Right kidney (tissue), 1 donor: ENCODE results near the gene PDE11A.

ENCODE experiments used
- DNase-seq: peaks from one replicate; pipeline ENCODE4 v3.0.0-alpha.2; 2016

PDE11A gene

GRCh38 chr2:177723235-177723634, 349.3 kb downstream of the PDE11A start:
- DNase-seq, result no peak

GRCh38 chr2:177721818-177722567, 350.6 kb downstream of the PDE11A start:
- peak; percentile 54 for DNase-seq

- DNase-seq, result no peak
These were observed 351.5 kb downstream of the PDE11A start for GRCh38 chr2:177721087-177721486.

- DNase-seq, result no peak
These were observed 354.6 kb downstream of the PDE11A start for GRCh38 chr2:177717831-177718618.

- no peak for DNase-seq
These were observed 356.1 kb downstream of the PDE11A start for GRCh38 chr2:177716484-177716883.

- DNase-seq, result no peak
These were observed 356.8 kb downstream of the PDE11A start for GRCh38 chr2:177715771-177716170.

- DNase-seq, result no peak
These were observed 357.9 kb downstream of the PDE11A start for GRCh38 chr2:177714704-177715103.

- no peak for DNase-seq
These were observed 360.1 kb downstream of the PDE11A start for GRCh38 chr2:177712462-177712861.

GRCh38 chr2:177711483-177712265, 360.9 kb downstream of the PDE11A start:
- no peak for DNase-seq

- DNase-seq, result no peak
These were observed 361.7 kb downstream of the PDE11A start for GRCh38 chr2:177710889-177711288.

GRCh38 chr2:177709986-177710401, 362.6 kb downstream of the PDE11A start:
- no peak for DNase-seq

GRCh38 chr2:177708660-177709444, 363.7 kb downstream of the PDE11A start:
- no peak for DNase-seq

- no peak for DNase-seq
These were observed 364.5 kb downstream of the PDE11A start for GRCh38 chr2:177708106-177708505.

- DNase-seq, result no peak
These were observed 366.9 kb downstream of the PDE11A start for GRCh38 chr2:177705511-177706173.

GRCh38 chr2:177703159-177703558, 369.4 kb downstream of the PDE11A start:
- no peak for DNase-seq

GRCh38 chr2:177698281-177698680, 374.3 kb downstream of the PDE11A start:
- DNase-seq, result no peak

- DNase-seq, result no peak
These were observed 378.2 kb downstream of the PDE11A start for GRCh38 chr2:177694348-177694747.

- no peak for DNase-seq
These were observed 378.8 kb downstream of the PDE11A start for GRCh38 chr2:177693658-177694339.

GRCh38 chr2:177692783-177693269, 379.8 kb downstream of the PDE11A start:
- peak; percentile 58 for DNase-seq

- no peak for DNase-seq
These were observed 380.4 kb downstream of the PDE11A start for GRCh38 chr2:177692042-177692782.
